ENCODE measurements around the gene CNTNAP2.
A peak's percentile ranks its signal among the peaks of the same experiment; 100 is the strongest.
"Not testable (repeated sequence)": the region's sequence is repeated elsewhere in the genome, so short reads cannot be mapped to it uniquely, and the experiment has no call there.

The CNTNAP2 gene

DNA sequence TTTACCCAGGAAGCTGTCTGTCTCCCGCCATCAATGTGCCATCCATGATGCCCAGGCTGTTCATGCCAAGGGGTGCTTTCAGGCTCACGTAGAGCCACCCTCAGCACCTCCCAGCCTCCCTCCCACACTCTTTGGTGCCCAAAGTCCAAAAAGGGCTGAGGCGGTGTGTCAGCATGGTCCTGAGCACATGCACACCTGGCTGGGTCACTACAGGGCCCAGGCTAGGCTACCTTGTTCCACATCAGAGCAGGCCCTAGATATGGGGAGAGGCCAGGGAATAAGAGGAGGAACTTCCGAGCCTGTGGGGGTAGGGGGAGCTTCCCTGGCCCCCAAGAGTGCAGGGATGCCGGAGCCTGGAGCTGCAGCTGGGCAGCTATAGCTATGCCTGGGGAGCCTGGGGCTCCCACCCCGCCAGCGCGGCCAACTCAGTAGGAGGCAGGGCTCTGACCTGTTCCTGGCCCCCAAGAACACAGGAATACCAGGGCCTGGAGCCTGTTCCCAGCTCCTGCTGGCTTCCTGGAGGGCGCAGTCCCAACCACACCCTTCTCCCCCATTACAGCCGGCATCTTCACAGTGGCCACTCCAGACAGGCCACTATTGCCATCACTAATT lies 2340.8 kb downstream of the CNTNAP2 start:
- ChIA-PET POLR2A (no interaction called here), CTCF (interaction anchor here (0.5 to 1.0 kb wide), 2 partner anchors 172 to 192 kb away, joined by 3 read pairs; no protein-coding TSS in a partner anchor)
- DNase-seq (ENCODE audit: extremely low spot score): no peak
- TF ChIP-seq HDGF (IDR thresholded peaks at IDR 0.05; ENCODE audit: borderline replicate concordance) (no peak), FOXA1 (IDR thresholded peaks at IDR 0.05) (no peak), LEF1 (IDR thresholded peaks at IDR 0.05; ENCODE audit: borderline replicate concordance) (no peak), SP1 (IDR thresholded peaks at IDR 0.05) (no peak), ZNF384 (IDR thresholded peaks at IDR 0.05) (no peak), L3MBTL2 (conservative IDR thresholded peaks at IDR 0.05) (no peak), TARDBP (IDR thresholded peaks at IDR 0.05) (no peak), SUZ12 (IDR thresholded peaks at IDR 0.05) (no peak), BHLHE40 (IDR thresholded peaks at IDR 0.05; ENCODE audit: borderline replicate concordance) (no peak)

DNA sequence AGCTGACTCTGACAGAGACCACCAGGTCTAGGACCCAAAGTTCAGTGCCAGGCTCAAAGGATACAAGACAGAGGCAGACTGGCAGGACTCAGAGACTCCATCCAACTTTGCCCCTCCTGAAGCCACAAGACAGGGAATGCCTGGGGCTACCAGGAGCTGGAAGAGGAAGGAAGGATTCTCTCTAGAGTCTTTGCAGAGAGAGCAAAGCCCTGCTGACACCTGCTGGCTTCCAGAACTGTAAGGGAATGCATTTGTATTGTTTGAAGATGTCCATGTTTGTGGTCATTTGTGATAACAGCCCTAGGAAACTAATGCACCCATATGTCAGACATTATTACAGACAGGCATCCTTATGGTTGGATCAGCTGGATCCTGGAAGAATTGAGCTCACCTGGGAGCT lies 2341.7 kb downstream of the CNTNAP2 start:
- CTCF ChIA-PET: interaction anchor here (1.0 kb wide), 1 partner anchor 193 kb away, joined by 3 read pairs; no protein-coding TSS in a partner anchor
- TF ChIP-seq L3MBTL2 (conservative IDR thresholded peaks at IDR 0.05) (no peak), SUZ12 (IDR thresholded peaks at IDR 0.05) (no peak), LEF1 (IDR thresholded peaks at IDR 0.05; ENCODE audit: borderline replicate concordance) (no peak), TARDBP (IDR thresholded peaks at IDR 0.05) (no peak), PKNOX1 (IDR thresholded peaks at IDR 0.05) (no peak), ARNT (IDR thresholded peaks at IDR 0.05) (no peak), CTBP1 (IDR thresholded peaks at IDR 0.05; ENCODE audit: borderline replicate concordance) (no peak), ZNF384 (IDR thresholded peaks at IDR 0.05) (no peak), HDGF (IDR thresholded peaks at IDR 0.05; ENCODE audit: borderline replicate concordance) (no peak), SP1 (IDR thresholded peaks at IDR 0.05) (no peak), FOXK2 (IDR thresholded peaks at IDR 0.05) (no peak)
- DNase-seq (ENCODE audit: extremely low spot score): no peak
- POLR2A ChIA-PET: no interaction called here

DNA sequence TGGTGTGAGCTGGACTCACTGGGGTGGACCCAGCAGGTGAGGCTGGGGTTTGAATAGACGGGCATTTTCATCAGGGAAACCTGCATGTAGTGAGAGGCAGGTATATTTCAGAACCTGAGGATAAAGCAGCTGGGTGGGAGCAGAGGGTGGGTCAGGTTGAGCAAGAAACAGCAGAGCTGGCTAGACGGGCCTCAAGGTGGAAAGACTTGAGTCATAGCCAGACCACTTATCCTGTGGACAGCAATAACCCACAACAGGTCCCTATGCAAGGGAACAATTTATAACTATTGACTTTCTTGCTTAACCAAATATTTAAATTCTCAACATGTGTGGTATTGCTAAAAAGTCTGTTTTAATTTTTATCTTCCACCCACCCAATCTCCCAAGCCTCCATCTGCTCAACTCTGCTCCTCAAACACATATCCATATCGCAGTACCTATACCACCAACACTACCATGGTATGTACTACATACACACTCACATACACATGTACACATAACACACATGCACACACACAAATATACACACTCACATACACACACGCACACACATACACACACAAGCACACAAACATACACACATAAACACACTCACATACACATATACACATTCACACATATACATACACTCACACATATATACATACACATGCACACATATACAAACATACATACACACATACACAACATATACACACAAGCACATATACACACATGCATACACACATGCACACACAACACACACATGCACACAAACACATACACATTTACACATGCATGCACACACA lies 2345.0 kb downstream of the CNTNAP2 start:
- TF ChIP-seq PKNOX1 (IDR thresholded peaks at IDR 0.05) (no peak), FOXK2 (IDR thresholded peaks at IDR 0.05) (no peak), NFRKB (IDR thresholded peaks at IDR 0.05) (no peak), LEF1 (IDR thresholded peaks at IDR 0.05; ENCODE audit: borderline replicate concordance) (no peak), ZNF384 (IDR thresholded peaks at IDR 0.05) (no peak), FOXM1 (IDR thresholded peaks at IDR 0.05; ENCODE audit: borderline replicate concordance) (no peak), TARDBP (IDR thresholded peaks at IDR 0.05) (no peak)
- POLR2A ChIA-PET: no interaction called here
- CTCF ChIA-PET: interaction anchor here (0.6 kb wide), 1 partner anchor 687 kb away, joined by 3 read pairs; no protein-coding TSS in a partner anchor
- DNase-seq (ENCODE audit: extremely low spot score): no peak

DNA sequence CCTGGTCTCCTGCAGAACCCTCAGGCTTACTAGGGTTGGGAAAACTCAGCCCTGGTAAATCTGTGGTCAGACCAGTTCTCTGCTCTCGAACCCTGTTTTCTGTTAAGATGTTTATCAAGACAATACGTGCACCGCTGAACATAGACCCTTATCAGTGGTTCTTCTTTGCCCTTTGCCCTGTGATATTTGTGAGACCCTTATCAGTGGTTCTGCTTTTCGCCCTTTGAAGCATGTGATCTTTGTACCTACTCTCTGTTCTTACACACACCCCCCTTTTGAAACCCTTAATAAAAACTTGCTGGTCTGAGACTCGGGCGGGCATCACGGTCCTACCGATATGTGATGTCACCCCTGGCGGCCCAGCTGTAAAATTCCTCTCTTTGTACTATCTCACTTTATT lies 2346.2 kb downstream of the CNTNAP2 start:
- POLR2A ChIA-PET; CTCF ChIA-PET; DNase-seq (ENCODE audit: extremely low spot score): not testable (repeated sequence)

DNA sequence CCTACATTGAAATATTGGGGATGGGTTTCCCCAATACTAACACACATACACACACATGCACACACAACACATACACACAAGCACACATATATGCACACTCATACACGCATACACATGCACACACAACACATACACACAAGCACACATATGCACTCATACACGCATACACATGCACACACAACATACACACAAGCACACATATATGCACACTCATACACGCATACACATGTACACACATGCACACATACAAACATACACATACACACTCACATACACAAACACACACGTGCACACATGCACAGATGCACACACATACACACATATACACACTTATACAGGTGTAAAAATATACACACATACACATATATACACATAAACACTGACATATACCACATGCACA lies 2346.6 kb downstream of the CNTNAP2 start:
- TF ChIP-seq SP1 (IDR thresholded peaks at IDR 0.05) (no peak), CTBP1 (IDR thresholded peaks at IDR 0.05; ENCODE audit: borderline replicate concordance) (no peak), LEF1 (IDR thresholded peaks at IDR 0.05; ENCODE audit: borderline replicate concordance) (no peak), BHLHE40 (IDR thresholded peaks at IDR 0.05; ENCODE audit: borderline replicate concordance) (no peak), NFRKB (IDR thresholded peaks at IDR 0.05) (no peak), FOXK2 (IDR thresholded peaks at IDR 0.05) (no peak), SUZ12 (IDR thresholded peaks at IDR 0.05) (no peak), FOXA1 (IDR thresholded peaks at IDR 0.05) (no peak), HDGF (IDR thresholded peaks at IDR 0.05; ENCODE audit: borderline replicate concordance) (no peak), TARDBP (IDR thresholded peaks at IDR 0.05) (no peak), ARNT (IDR thresholded peaks at IDR 0.05) (no peak), ZNF384 (IDR thresholded peaks at IDR 0.05) (no peak), FOXM1 (IDR thresholded peaks at IDR 0.05; ENCODE audit: borderline replicate concordance) (no peak)
- ChIA-PET CTCF (no interaction called here), POLR2A (no interaction called here)
- no peak for DNase-seq (ENCODE audit: extremely low spot score)

DNA sequence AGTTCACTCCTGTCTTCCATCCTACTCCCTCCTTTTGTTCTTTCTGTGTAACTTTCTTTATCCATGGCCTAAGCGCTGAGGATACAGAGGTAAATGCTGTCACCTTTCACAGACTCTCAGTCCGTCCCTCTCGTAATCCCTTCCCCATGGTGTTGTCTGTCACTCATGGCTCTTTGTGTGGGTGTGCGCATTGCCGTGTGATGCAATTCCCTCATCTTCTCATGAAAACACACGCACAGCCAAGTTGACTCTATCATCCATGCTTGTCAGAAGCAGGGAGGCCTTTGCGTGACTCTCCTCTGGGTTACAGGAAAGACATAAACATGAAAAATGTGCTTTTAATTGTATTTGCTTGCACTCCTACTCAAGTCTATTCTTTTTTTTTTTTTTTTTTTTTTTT lies 2348.3 kb downstream of the CNTNAP2 start:
- DNase-seq (ENCODE audit: extremely low spot score): no peak
- TF ChIP-seq FOXK2 (IDR thresholded peaks at IDR 0.05): no peak
- TF ChIP-seq PKNOX1 (IDR thresholded peaks at IDR 0.05): 0 out of 2 replicates have a peak, but pooled peaks have one; percentile 44
- no peak for TF ChIP-seq FOXA1 (IDR thresholded peaks at IDR 0.05)
- CTCF ChIA-PET: no interaction called here
- POLR2A ChIA-PET: no interaction called here

DNA sequence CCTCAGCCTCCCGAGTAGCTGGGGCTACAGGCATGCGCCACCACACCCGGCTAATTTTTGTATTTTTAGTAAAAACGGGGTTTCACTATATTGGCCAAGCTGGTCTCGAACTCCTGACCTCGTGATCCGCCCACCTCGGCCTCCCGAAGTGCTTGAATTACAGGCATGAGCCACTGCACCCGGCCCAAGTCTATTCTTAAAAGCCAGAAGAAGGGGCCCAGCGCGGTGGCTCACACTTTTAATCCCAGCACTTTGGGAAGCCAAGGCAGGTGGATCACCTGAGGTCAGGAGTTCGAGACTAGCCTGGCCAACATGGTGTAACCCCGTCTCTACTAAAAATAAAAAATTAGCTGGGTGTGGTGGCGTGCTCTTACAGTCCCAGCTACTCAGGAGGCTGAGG lies 2348.8 kb downstream of the CNTNAP2 start:
- POLR2A ChIA-PET: not testable (repeated sequence)

More for the DNA sequence above, 2348.8 kb downstream of the CNTNAP2 start:
- CTCF ChIA-PET; DNase-seq (ENCODE audit: extremely low spot score): not testable (repeated sequence)
